Tibial nerve (tissue), 4 donors: ENCODE measurements around the gene ZMPSTE24. TPM values are rescaled to one million over a fixed set of nuclear protein-coding genes. Genes with fewer than 3 reads are reported as not detected.
A peak's percentile ranks its signal among the peaks of the same experiment; 100 is the strongest.
"Not testable (repeated sequence)": the region's sequence is repeated elsewhere in the genome, so short reads cannot be mapped to it uniquely, and the experiment has no call there.

ENCODE experiments used
- DNase-seq, 2 donors: peaks; one replicate each; pipeline ENCODE4 v3.0.0-alpha.2; 2019; ENCODE audit warnings: low spot score in 2 of 2
- H3K27ac ChIP-seq, 4 donors: fragments of 200-600 bp; sonication (generic) in 3 of 4; one replicate each; pipeline ENCODE4 v1.5.1; 2017 to 2019; ENCODE audit warnings: mild to moderate bottlenecking in 1 of 4
- H3K27me3 ChIP-seq, 2 donors: fragments of 200-600 bp; sonication (generic) in 1 of 2; one replicate each; pipeline versions ENCODE4 v1.5.1 to v1.6.0; 2017 to 2019
- H3K36me3 ChIP-seq, 3 donors: fragments of 200-600 bp; sonication (generic); one replicate each; pipeline ENCODE4 v1.5.1; 2018 to 2019
- H3K4me1 ChIP-seq, 4 donors: fragments of 200-600 bp; sonication (generic) in 3 of 4; one replicate each; pipeline ENCODE4 v1.5.1; 2017 to 2019
- H3K4me3 ChIP-seq, 4 donors: fragments of 200-600 bp; sonication (generic) in 3 of 4; one replicate each; pipeline ENCODE4 v1.5.1; 2017 to 2019; ENCODE audit warnings: mild to moderate bottlenecking in 1 of 4, moderate library complexity in 1 of 4
- H3K9me3 ChIP-seq, 4 donors: fragments of 200-600 bp; sonication (generic) in 3 of 4; one replicate each; pipeline ENCODE4 v1.5.1; 2017 to 2019
- EP300 ChIP-seq, 2 donors: sonication (generic); formaldehyde crosslinking; IDR thresholded peaks; one replicate each; pipeline ENCODE4 v1.6.1; 2017; ENCODE audit warnings: antibody characterized with exemption in 2 of 2, mild to moderate bottlenecking in 1 of 2
- POLR2A ChIP-seq, 2 donors: fragments of 450-650 bp; IDR thresholded peaks; one replicate each; pipeline ENCODE4 v1.6.1; 2017; ENCODE audit warnings: antibody characterized with exemption in 2 of 2, mild to moderate bottlenecking in 2 of 2, moderate library complexity in 2 of 2
- WGBS, 2 donors: methylation state at CpG; one replicate each; pipeline ENCODE4 v1.1.5; 2018; 5-methylcytosine and 5-hydroxymethylcytosine counted together
- total RNA-seq, 4 donors: library from RNA; depleted of rRNA; stranded (reverse); fragments of >200 nt; gene quantifications; one replicate each; pipeline ENCODE4 v1.1.0, GENCODE V29; 2016
- TF ChIP-seq, protein P1 (sequence below), 5 experiments: fragments of 200-600 bp in 3 of 5; fragments of 450-650 bp in 2 of 5; sonication (generic) in 3 of 5; IDR thresholded peaks; one replicate each; pipeline ENCODE4 v1.5.1; 2016 to 2019; ENCODE audit warnings: antibody characterized with exemption in 5 of 5, mild to moderate bottlenecking in 3 of 5, moderate library complexity in 2 of 5

ZMPSTE24 gene
- total RNA-seq, 4 donors from 2014 or later, result 27.0 to 51.1 (median 32.1) TPM

- WGBS, 2 donors, result 2% methylated on average over 26 to 32 of the region's 41 CpGs
- TF ChIP-seq, protein P1, sequence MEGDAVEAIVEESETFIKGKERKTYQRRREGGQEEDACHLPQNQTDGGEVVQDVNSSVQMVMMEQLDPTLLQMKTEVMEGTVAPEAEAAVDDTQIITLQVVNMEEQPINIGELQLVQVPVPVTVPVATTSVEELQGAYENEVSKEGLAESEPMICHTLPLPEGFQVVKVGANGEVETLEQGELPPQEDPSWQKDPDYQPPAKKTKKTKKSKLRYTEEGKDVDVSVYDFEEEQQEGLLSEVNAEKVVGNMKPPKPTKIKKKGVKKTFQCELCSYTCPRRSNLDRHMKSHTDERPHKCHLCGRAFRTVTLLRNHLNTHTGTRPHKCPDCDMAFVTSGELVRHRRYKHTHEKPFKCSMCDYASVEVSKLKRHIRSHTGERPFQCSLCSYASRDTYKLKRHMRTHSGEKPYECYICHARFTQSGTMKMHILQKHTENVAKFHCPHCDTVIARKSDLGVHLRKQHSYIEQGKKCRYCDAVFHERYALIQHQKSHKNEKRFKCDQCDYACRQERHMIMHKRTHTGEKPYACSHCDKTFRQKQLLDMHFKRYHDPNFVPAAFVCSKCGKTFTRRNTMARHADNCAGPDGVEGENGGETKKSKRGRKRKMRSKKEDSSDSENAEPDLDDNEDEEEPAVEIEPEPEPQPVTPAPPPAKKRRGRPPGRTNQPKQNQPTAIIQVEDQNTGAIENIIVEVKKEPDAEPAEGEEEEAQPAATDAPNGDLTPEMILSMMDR (IDR thresholded peaks at IDR 0.05), result no peak
- TF ChIP-seq POLR2A (IDR thresholded peaks at IDR 0.05) (no peak), EP300 (IDR thresholded peaks at IDR 0.05) (no peak)
- H3K27me3 ChIP-seq, result peaks cover 0 to 27% of the 10 kb centered on the region in 2 donors
- H3K4me1 ChIP-seq, result peaks cover 0 to 31% (median 16%) of the 10 kb centered on the region in 4 donors
- H3K36me3 ChIP-seq, result no peaks in the 10 kb centered on the region
- H3K9me3 ChIP-seq, result no peaks in the 10 kb centered on the region
- H3K27ac ChIP-seq, result peak overlapping the region; percentile 0 to 62 (median 42)
- DNase-seq, result no peak
- peak overlapping the region; percentile 24 to 48 (median 40) for H3K4me3 ChIP-seq
Measured at GRCh38 chr1:40315795-40316594, 58.0 kb downstream of the ZMPSTE24 start.

DNA sequence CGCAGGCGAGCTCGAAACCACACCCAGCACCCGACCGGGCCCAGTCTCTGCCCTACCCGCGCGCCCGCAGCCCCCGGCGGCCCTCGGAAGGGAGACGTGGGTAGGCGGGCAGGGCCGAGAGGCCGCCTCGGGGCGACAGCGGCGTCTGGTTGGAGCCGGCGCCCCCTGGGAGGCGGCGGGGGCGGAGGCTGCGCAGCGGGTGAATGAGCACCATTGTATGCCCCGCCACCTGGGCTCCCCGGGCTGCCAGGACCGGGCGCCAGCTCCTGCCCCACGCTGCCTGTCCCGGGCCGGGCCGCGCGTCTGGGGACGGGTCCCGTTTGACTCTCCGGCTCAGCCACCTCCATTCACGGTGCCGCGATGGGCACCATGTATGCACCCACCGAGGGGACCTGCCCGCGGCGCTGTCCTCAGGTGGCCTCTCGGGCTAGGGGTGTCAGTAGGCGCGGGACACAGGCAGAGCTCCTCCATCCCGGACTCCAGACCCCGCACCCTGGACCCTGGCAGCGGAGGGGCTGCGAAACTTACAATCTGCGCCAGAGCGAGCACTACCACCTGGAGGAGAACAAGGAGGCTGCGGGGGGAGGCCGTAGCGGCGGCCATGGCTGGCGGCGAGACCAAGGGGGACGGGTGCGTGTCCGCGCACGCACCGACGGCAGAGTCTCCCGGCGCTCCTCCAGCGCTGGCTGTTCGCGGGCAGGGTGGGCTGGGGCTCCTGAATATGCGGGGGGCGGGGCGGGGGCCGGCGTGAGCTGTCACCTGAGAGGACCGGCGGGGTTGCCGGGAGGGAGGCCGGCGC is 58.8 kb downstream of the ZMPSTE24 start, which contains the start of gene COL9A2:
COL9A2 (minus strand) TSS at position 692 of the 799 bp plus-strand sequence; CDS start at position 603, 89 bp downstream.
- TF ChIP-seq EP300 (IDR thresholded peaks at IDR 0.05) (peak in 1 of 2 donors; percentile 21), POLR2A (IDR thresholded peaks at IDR 0.05) (no peak)
- no peaks in the 10 kb centered on the region for H3K36me3 ChIP-seq
- peaks cover 0 to 31% (median 16%) of the 10 kb centered on the region in 4 donors for H3K4me1 ChIP-seq
- 3 to 8% methylated on average over 7 to 20 of the region's 84 CpGs for WGBS, 2 donors
- H3K4me3 ChIP-seq, result peak within 1 kb of the TSS; percentile 14 to 48 (median 40)
- peaks cover 0 to 27% of the 10 kb centered on the region in 2 donors for H3K27me3 ChIP-seq
- H3K9me3 ChIP-seq, result no peaks in the 10 kb centered on the region
- peak within 1 kb of the TSS; percentile 0 to 62 (median 42) for H3K27ac ChIP-seq
- peak in 1 of 2 donors; percentile 46 for DNase-seq

GRCh38 chr1:40317394-40318074 is 59.5 kb downstream of the ZMPSTE24 start:
- H3K27ac ChIP-seq, result peak overlapping the region in 2 of 4 donors; percentile 55 to 62
- H3K27me3 ChIP-seq, result peaks cover 0 to 27% of the 10 kb centered on the region in 2 donors
- 32 to 40% methylated on average over 21 of the region's 21 CpGs for WGBS, 2 donors
- TF ChIP-seq EP300 (IDR thresholded peaks at IDR 0.05) (no peak), POLR2A (IDR thresholded peaks at IDR 0.05) (no peak)
- TF ChIP-seq, protein P1 (IDR thresholded peaks at IDR 0.05), result no peak
- peak overlapping the region in 3 of 4 donors; percentile 35 to 48 (median 46) for H3K4me3 ChIP-seq
- H3K9me3 ChIP-seq, result no peaks in the 10 kb centered on the region
- no peak for DNase-seq
- no peaks in the 10 kb centered on the region for H3K36me3 ChIP-seq
- peaks cover 0 to 31% (median 15%) of the 10 kb centered on the region in 4 donors for H3K4me1 ChIP-seq

DNA sequence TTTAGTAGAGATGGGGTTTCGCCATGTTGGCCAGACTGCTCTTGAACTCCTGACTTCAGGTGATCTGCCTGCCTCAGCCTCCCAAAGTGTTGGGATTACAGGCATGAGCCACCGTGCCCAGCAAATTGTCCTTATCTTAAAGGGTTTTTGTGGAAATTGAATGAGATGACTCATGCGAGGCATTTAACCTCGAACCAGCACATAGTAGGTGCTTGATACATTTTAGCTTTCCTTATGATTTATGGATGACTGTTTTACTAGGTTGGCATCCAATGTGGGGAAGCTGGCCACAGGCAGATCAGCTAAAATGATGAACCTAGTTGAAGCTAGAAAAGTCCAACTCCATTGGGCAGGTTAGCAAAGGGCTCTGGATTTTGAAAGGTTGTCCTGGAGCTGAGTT is 60.4 kb downstream of the ZMPSTE24 start:
- no peak overlapping the region for H3K4me3 ChIP-seq
- H3K4me1 ChIP-seq, result peaks cover 0 to 31% (median 13%) of the 10 kb centered on the region in 4 donors
- DNase-seq, result no peak
- no peak overlapping the region for H3K27ac ChIP-seq
- peaks cover 0 to 27% of the 10 kb centered on the region in 2 donors for H3K27me3 ChIP-seq
- no peaks in the 10 kb centered on the region for H3K9me3 ChIP-seq
- TF ChIP-seq POLR2A (IDR thresholded peaks at IDR 0.05) (no peak), EP300 (IDR thresholded peaks at IDR 0.05) (no peak)
- TF ChIP-seq, protein P1 (IDR thresholded peaks at IDR 0.05), result no peak
- WGBS, 2 donors, result 92% methylated on average over 4 of the region's 4 CpGs
- H3K36me3 ChIP-seq, result no peaks in the 10 kb centered on the region

GRCh38 chr1:40318970-40319621 is 61.1 kb downstream of the ZMPSTE24 start:
- DNase-seq, result no peak
- TF ChIP-seq POLR2A (IDR thresholded peaks at IDR 0.05) (no peak), EP300 (IDR thresholded peaks at IDR 0.05) (no peak)
- TF ChIP-seq, protein P1 (IDR thresholded peaks at IDR 0.05), result no peak
- WGBS, 2 donors, result 91 to 95% methylated on average over 4 of the region's 4 CpGs
- no peaks in the 10 kb centered on the region for H3K9me3 ChIP-seq
- peaks cover 0 to 31% (median 13%) of the 10 kb centered on the region in 4 donors for H3K4me1 ChIP-seq
- H3K27ac ChIP-seq, result no peak overlapping the region
- no peaks in the 10 kb centered on the region for H3K36me3 ChIP-seq
- H3K27me3 ChIP-seq, result peaks cover 0 to 27% of the 10 kb centered on the region in 2 donors
- H3K4me3 ChIP-seq, result no peak overlapping the region

DNA sequence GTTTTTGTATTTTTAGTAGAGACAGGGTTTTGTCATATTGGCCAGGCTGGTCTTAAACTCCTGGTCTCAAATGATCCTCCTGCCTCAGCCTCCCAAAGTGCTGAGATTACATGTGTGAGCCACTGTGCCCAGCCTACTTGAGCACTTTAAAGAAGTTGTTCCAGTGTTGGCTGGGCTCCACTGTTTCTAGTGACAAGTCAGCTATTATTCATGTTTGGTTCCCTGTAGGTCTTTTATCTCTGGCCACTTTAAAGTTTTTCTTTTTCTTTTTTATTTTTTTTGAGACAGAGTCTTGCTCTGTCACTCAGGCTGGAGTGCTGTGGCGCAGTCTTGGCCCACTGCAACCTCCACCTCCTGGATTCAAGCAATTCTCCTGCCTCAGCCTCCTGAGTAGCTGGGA is 73.4 kb downstream of the ZMPSTE24 start:
- not testable (repeated sequence) for H3K27ac ChIP-seq, H3K9me3 ChIP-seq, DNase-seq, H3K4me1 ChIP-seq, H3K27me3 ChIP-seq, H3K36me3 ChIP-seq, H3K4me3 ChIP-seq
- 29 to 91% methylated on average over 1 of the region's 1 CpG for WGBS, 2 donors
